K562 (cell line): Measurements from ENCODE around the gene DAPK2. TPM values are rescaled to one million over a fixed set of nuclear protein-coding genes. Genes with fewer than 3 reads are reported as not detected.

Experiments used
- ARID2 ChIP-seq: fragments of 450-650 bp; IDR thresholded peaks from 2 replicates; pipeline ENCODE4 v1.6.1; 2017; ENCODE audit warnings: antibody characterized with exemption, mild to moderate bottlenecking
- BRF1 ChIP-seq: IDR thresholded peaks from 3 replicates; pipeline ENCODE4 v1.6.1; 2011; ENCODE audit warnings: borderline replicate concordance, mild to moderate bottlenecking; ENCODE audit not compliant: insufficient read length; ENCODE audit errors: extremely low read depth
- ETV5 ChIP-seq: sonication (generic); formaldehyde crosslinking; IDR thresholded peaks from 2 replicates; pipeline ENCODE4 v1.4.0; 2020; ENCODE audit warnings: low read depth, mild to moderate bottlenecking, missing genetic modification reagents
- GABPA ChIP-seq: fragments of 200-800 bp; sonication (Bioruptor generic); conservative IDR thresholded peaks from 2 replicates; pipeline ENCODE4 v1.6.1; 2016; ENCODE audit warnings: low read depth, missing genetic modification characterization, missing compliant biosample characterization
- JUN ChIP-seq, 2 experiments: sonication (generic) in 1 of 2; formaldehyde crosslinking in 1 of 2; IDR thresholded peaks; 2 replicates each; pipeline versions ENCODE4 v1.6.1 to v1.8.0; 2012 to 2022; ENCODE audit warnings: borderline replicate concordance in 2 of 2, mild to moderate bottlenecking in 2 of 2, improper control_type of control experiment in 1 of 2, low read depth in 1 of 2, low read length in 1 of 2, missing genetic modification reagents in 1 of 2
- LARP7 ChIP-seq: fragments of 450-650 bp; IDR thresholded peaks from 2 replicates; pipeline ENCODE4 v1.6.1; 2016
- MAFG ChIP-seq: fragments of 450-650 bp; conservative IDR thresholded peaks from 2 replicates; pipeline ENCODE4 v1.6.1; 2016; ENCODE audit warnings: missing genetic modification characterization, missing compliant biosample characterization
- MYNN ChIP-seq, 2 experiments: sonication (generic); formaldehyde crosslinking in 1 of 2; IDR thresholded peaks; 2 replicates each; pipeline versions ENCODE4 v1.5.0 to v1.6.1; 2016 to 2020; ENCODE audit warnings: antibody characterized with exemption in 1 of 2, missing genetic modification reagents in 1 of 2
- SPI1 ChIP-seq: IDR thresholded peaks from 2 replicates; pipeline ENCODE4 v1.6.1; 2011; ENCODE audit warnings: low read depth, low read length, control low read depth, borderline replicate concordance
- TCF7L2 ChIP-seq: fragments of 150-350 bp; IDR thresholded peaks from 2 replicates; pipeline ENCODE4 v1.6.1; 2016; ENCODE audit warnings: low read depth, mild to moderate bottlenecking, low read length, moderate library complexity
- ZBTB7A ChIP-seq: IDR thresholded peaks from 2 replicates; pipeline ENCODE4 v1.6.1; 2011; ENCODE audit warnings: low read depth, mild to moderate bottlenecking, low read length, moderate library complexity, borderline replicate concordance; ENCODE audit not compliant: control insufficient read depth
- ZNF316 ChIP-seq: fragments of 450-650 bp; IDR thresholded peaks from 2 replicates; pipeline ENCODE4 v1.6.1; 2016
- ZNF512 ChIP-seq: IDR thresholded peaks from 2 replicates; pipeline ENCODE4 v1.6.1; 2016; ENCODE audit warnings: missing genetic modification characterization, missing compliant biosample characterization
- ZNF740 ChIP-seq, 3 experiments: fragments of 200-800 bp in 1 of 3; sonication (Bioruptor generic) in 1 of 3; sonication (generic) in 1 of 3; formaldehyde crosslinking in 1 of 3; IDR thresholded peaks; 2 replicates each; pipeline versions ENCODE4 v1.6.1 to v1.8.0; 2016 to 2022; ENCODE audit warnings: mild to moderate bottlenecking in 2 of 3, missing compliant biosample characterization in 2 of 3, missing genetic modification characterization in 2 of 3, missing genetic modification reagents in 1 of 3
- polyA plus RNA-seq, 8 experiments: library from polyadenylated mRNA; depleted of rRNA in 4 of 8; stranded (reverse) in 5 of 8; unstranded in 3 of 8; fragments of >200 nt; fragmentation: Nextera tagmentation in 2 of 8; fragmentation: Illumina TruSeq in 1 of 8; extraction: Ambion mirVana in 2 of 8; extraction: Trizol in 1 of 8; gene quantifications; 2 replicates each; pipeline versions ENCODE4 v1.2.1 to v1.2.3, GENCODE V29; 2011 to 2014; ENCODE audit warnings: inconsistent platforms in 1 of 8, missing spikeins in 1 of 8
- total RNA-seq, 7 experiments: library from RNA; depleted of rRNA in 6 of 7; stranded (reverse); fragments of >200 nt in 6 of 7; fragmentation: Illumina TruSeq in 2 of 7; extraction: Trizol in 2 of 7; gene quantifications; 2 replicates each; pipeline versions ENCODE4 v1.2.1 to v1.2.3, GENCODE V29; 2011 to 2021; ENCODE audit warnings: low replicate concordance in 1 of 7
- TF ChIP-seq, protein P1 (sequence below), 2 experiments: fragments of 450-650 bp in 1 of 2; sonication (generic) in 1 of 2; formaldehyde crosslinking in 1 of 2; IDR thresholded peaks in 1 of 2; conservative IDR thresholded peaks in 1 of 2; 2 replicates each; pipeline versions ENCODE4 v1.6.1 to v1.8.1; 2016 to 2023; ENCODE audit warnings: mild to moderate bottlenecking in 2 of 2, moderate library complexity in 2 of 2, inconsistent platforms in 1 of 2, missing genetic modification reagents in 1 of 2
- TF ChIP-seq, protein P2 (sequence below): fragments of 250-450 bp; sonication (Bioruptor Pico); IDR thresholded peaks from 2 replicates; pipeline ENCODE4 v1.5.0; 2022; ENCODE audit warnings: mild to moderate bottlenecking
- TF ChIP-seq, protein P3 (sequence below), 2 experiments: IDR thresholded peaks in 1 of 2; conservative IDR thresholded peaks in 1 of 2; 2 replicates each; pipeline ENCODE4 v1.6.1; 2016; ENCODE audit warnings: low read depth in 2 of 2, mild to moderate bottlenecking in 1 of 2, missing compliant biosample characterization in 1 of 2, missing genetic modification characterization in 1 of 2, moderate library complexity in 1 of 2

DAPK2 gene
- total and polyA plus RNA-seq, 9 of the 15 experiments (the other 6 are each of a cell fraction or from before 2014, with no cell fraction given) = 0.14 to 5.2 (median 2.2) TPM

DNA sequence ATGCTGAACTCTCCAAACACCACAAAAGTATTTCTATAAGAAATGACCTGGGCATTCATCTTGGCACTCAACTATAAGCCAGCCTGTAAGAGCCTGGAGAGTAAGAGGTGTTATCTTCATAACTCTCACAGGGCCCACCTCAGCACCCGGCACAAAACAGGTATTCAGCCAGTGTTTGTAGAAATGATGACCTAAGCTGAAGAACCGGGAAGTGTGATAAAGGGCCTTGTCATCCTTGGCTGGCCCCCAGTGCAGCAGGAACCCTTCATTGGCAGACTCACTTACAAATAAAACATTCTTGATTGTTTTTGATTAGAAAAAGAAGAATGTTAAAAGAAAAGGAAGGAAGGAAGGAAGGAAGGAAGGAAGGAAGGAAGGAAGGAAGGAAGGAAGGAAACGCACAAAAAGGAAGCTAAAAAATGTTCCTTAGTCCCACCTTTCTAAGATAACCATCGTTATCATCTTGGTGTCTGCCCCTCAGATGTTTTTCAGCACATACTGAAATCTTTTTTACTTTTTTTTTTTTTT lies 52.1 kb downstream of the DAPK2 start (continued):
- TF ChIP-seq ZNF740 (CRISPR knock-in tag; IDR thresholded peaks at IDR 0.05) (no peak), ZNF740 (tag; IDR thresholded peaks at IDR 0.05) (no peak), MYNN (IDR thresholded peaks at IDR 0.05) (no peak), MYNN (CRISPR knock-in tag; IDR thresholded peaks at IDR 0.05) (no peak), TCF7L2 (no peak), ZNF316 (peak; percentile 37), MAFG (peak; percentile 36), SPI1 (peak; percentile 2; the same call in 1 of the 2 replicates), JUN (IDR thresholded peaks at IDR 0.05; ENCODE audit: borderline replicate concordance, low read depth, low read length) (no peak), JUN (CRISPR knock-in tag; IDR thresholded peaks at IDR 0.05; ENCODE audit: borderline replicate concordance) (no peak), LARP7 (no peak), BRF1 (no peak), ARID2 (no peak), ZBTB7A (no peak), ETV5 (CRISPR knock-in tag) (no peak), GABPA (tag) (no peak), ZNF512 (tag) (peak; percentile 44; the same call in 1 of the 2 replicates)
- TF ChIP-seq, protein P1, sequence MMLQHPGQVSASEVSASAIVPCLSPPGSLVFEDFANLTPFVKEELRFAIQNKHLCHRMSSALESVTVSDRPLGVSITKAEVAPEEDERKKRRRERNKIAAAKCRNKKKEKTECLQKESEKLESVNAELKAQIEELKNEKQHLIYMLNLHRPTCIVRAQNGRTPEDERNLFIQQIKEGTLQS (IDR thresholded peaks at IDR 0.05) = peak; percentile 33; the same call in 1 of the 2 replicates
- TF ChIP-seq, protein P1 (CRISPR knock-in tag; conservative IDR thresholded peaks at IDR 0.05) = no peak
- TF ChIP-seq, protein P2, sequence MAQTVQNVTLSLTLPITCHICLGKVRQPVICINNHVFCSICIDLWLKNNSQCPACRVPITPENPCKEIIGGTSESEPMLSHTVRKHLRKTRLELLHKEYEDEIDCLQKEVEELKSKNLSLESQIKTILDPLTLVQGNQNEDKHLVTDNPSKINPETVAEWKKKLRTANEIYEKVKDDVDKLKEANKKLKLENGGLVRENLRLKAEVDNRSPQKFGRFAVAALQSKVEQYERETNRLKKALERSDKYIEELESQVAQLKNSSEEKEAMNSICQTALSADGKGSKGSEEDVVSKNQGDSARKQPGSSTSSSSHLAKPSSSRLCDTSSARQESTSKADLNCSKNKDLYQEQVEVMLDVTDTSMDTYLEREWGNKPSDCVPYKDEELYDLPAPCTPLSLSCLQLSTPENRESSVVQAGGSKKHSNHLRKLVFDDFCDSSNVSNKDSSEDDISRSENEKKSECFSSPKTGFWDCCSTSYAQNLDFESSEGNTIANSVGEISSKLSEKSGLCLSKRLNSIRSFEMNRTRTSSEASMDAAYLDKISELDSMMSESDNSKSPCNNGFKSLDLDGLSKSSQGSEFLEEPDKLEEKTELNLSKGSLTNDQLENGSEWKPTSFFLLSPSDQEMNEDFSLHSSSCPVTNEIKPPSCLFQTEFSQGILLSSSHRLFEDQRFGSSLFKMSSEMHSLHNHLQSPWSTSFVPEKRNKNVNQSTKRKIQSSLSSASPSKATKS (CRISPR knock-in tag) = no peak
- TF ChIP-seq, protein P3, sequence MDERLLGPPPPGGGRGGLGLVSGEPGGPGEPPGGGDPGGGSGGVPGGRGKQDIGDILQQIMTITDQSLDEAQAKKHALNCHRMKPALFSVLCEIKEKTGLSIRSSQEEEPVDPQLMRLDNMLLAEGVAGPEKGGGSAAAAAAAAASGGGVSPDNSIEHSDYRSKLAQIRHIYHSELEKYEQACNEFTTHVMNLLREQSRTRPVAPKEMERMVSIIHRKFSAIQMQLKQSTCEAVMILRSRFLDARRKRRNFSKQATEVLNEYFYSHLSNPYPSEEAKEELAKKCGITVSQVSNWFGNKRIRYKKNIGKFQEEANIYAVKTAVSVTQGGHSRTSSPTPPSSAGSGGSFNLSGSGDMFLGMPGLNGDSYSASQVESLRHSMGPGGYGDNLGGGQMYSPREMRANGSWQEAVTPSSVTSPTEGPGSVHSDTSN (CRISPR knock-in tag; IDR thresholded peaks at IDR 0.05; ENCODE audit: low read depth) = no peak
- TF ChIP-seq, protein P3 (tag; conservative IDR thresholded peaks at IDR 0.05; ENCODE audit: low read depth) = no peak
